NCI-H2227 treated with DMSO at 0.1 percent for 48 hours (cell line): ENCODE results near the gene SYNJ1.
"Not testable (repeated sequence)": the region's sequence is repeated elsewhere in the genome, so short reads cannot be mapped to it uniquely, and the experiment has no call there.

ENCODE experiments used
- DNase-seq: peaks from one replicate; lab custom pipeline; 2025; lab: John Stamatoyannopoulos, UW

SYNJ1 gene, protein sequence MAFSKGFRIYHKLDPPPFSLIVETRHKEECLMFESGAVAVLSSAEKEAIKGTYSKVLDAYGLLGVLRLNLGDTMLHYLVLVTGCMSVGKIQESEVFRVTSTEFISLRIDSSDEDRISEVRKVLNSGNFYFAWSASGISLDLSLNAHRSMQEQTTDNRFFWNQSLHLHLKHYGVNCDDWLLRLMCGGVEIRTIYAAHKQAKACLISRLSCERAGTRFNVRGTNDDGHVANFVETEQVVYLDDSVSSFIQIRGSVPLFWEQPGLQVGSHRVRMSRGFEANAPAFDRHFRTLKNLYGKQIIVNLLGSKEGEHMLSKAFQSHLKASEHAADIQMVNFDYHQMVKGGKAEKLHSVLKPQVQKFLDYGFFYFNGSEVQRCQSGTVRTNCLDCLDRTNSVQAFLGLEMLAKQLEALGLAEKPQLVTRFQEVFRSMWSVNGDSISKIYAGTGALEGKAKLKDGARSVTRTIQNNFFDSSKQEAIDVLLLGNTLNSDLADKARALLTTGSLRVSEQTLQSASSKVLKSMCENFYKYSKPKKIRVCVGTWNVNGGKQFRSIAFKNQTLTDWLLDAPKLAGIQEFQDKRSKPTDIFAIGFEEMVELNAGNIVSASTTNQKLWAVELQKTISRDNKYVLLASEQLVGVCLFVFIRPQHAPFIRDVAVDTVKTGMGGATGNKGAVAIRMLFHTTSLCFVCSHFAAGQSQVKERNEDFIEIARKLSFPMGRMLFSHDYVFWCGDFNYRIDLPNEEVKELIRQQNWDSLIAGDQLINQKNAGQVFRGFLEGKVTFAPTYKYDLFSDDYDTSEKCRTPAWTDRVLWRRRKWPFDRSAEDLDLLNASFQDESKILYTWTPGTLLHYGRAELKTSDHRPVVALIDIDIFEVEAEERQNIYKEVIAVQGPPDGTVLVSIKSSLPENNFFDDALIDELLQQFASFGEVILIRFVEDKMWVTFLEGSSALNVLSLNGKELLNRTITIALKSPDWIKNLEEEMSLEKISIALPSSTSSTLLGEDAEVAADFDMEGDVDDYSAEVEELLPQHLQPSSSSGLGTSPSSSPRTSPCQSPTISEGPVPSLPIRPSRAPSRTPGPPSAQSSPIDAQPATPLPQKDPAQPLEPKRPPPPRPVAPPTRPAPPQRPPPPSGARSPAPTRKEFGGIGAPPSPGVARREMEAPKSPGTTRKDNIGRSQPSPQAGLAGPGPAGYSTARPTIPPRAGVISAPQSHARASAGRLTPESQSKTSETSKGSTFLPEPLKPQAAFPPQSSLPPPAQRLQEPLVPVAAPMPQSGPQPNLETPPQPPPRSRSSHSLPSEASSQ (N-terminal part only)

DNA sequence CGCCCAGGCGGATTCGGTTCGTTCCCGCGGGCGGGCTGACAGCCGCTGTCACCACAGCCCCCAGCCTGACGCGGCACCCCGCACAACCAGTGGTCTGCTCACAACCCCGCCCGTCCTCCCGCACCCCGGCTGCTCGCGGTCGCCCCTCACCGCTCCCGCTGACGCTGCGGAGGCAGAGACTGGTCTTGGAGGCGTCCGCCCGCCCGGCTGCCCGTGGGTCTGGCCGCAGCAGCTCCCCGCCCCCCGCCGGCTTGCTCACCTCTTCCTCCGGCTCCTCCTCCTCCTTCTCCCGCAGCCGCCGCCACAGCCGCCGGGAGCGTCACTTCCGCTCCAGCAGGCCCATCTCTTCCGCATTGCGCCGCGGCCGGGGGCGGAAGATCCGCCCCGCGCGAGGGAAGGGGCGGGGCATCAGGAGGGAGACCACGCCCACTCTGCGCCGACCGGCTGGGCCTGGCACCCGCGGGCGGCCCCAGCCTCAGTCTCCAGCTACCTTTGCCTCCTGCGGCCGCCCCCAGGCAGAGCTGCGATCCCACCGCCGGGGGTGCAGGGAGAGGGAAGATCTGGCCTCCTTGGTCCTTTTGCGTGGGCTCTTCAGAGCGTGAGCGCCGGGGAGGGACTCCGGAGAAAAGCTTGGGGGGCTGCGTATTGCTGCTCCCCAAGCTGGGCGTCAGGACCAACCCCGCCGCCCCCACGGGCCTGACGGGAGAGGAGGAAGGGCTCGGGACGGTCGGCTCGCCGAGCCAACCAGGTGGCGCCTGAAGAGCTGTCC is at the start of gene SYNJ1:
Gene SYNJ1, minus strand, starts transcription at position 327 of the 769 bp plus-strand sequence. CDS start 1,118 bp downstream, outside the sequence.
- DNase-seq: peak; percentile 90

DNA sequence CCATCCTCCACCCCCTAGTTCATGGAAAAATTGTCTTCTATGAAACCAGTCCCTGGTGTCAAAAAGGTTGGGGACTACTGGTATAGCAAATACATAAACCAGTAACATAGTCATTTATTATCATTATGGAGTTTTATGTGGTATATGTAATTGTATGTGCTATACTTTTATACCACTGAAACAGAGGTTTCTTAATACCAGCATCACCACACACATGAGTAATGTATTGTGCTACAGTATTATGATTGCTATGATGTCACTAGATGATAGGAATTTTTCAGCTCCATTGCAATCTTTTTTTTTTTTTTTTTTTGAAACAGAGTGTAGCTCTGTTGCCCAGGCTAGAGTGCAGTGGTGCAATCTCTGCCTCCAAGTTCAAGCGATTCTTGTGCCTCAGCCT is 49.5 kb upstream of the SYNJ1 start:
- DNase-seq: no peak

DNA sequence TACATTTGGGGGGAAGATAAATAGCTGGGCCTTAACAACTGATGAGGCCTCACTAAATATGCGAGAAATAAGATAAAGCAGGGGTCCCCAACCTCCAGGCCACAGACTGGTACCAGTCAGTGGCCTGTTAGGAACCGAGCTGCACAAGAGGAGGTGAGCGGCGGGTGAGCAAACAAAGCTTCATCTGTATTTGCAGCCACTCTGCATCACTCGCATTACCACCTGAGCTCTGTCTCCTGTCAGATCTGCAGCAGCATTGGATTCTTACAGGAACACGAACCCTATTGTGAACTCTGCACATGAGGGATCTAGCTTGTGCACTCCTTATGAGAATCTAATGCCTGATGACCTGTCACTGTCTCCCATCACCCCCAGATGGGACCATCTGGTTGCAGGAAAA is 48.9 kb upstream of the SYNJ1 start:
- no peak for DNase-seq

DNA sequence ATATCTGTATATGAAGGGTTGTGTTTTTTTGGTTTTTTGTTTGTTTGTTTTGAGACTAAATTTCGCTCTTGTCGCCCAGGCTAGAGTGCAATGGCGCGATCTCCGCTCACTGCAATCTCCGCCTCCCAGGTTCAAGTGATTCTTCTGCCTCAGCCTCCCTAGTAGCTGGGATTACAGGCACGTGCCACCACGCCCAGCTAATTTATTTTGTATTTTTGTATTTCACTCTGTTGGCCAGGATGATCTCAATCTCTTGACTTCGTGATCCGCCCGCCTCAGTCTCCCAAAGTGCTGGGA is 45.2 kb upstream of the SYNJ1 start:
- DNase-seq: not testable (repeated sequence)

DNA sequence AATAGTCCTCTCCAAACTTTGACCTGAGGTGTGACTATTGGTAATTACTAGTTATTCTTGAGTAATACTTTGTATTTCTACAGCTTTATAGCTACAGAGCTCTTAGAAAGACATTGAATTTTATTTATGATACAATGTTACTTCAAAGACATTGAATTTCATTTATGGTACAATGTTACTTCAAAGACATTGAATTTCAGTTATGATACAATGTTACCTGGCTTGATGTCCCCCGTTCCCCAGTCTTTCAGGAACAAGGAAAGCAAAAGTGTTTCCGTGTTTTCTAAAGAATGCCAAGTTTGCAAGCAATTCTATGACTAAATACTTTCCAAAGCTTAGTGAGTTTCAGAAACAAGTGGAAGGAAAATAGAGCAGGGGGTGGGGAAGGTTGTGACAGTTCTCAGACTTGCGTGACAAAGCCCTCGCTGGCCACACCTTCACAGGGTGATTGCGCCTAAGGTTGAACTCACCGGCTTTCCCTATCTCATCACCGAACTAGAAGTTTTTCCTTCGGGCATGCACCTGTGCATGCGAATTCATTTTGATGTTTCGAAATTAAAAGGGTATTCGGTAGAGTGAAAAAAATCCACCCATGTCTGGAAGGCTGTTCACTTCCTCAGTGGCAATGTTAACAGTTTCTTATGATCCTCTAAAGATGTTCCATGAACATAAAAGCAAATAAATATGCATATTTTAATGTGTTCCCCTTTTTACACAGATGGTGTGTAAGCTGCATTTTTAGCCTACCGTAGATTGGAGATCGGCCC is 44.7 kb upstream of the SYNJ1 start:
- DNase-seq: no peak

DNA sequence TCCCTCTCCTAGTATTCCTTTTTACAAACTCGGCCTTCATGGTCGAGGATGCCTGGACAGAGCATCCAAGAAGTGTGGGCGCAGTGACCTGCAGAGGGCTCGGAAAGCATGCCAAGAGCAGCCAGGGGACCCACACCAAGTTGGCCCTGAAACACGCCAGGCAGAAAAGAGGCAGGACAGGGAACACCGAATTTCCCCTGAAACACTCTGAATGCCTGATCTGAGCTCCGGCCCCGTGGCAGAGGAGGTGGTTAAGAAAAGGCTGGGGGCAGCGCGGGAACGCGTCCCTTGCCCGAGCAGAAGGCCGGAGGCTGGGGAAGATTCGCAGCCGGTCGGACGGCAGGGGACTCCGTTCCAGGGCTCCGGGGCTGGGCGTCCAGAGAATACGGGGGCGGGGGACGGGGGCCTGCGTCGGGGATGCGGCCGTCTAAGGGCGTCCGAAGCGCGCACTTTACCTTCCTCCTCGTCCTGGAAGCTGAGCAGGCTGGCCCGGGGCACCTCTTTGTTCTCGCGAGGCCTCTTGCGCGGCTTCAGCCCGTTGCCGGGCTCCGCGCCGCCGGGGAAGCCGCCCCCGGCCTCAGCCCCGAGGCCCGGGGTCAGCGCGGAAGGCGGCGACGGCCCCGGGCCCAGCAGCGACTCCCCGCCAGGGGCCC is 43.2 kb upstream of the SYNJ1 start:
- peak; percentile 40 for DNase-seq

DNA sequence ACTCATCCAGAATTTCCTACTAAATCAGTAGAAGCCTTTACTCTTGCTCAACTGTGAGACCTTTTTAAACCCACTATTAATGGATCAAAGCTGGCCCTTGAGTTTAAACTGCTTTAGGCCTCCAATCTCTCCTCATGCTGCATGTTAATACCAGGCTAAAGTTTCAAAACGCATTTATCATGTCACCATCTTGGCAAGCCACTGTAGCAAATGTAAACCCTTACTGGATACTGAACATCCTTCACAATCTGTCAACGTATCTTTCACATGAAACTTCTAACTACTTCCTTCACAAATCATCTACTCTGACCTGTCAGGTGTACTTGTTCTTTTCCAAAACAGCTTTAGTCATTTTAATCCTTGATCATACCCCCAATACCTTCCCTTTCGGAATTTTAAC is 40.7 kb upstream of the SYNJ1 start:
- no peak for DNase-seq

DNA sequence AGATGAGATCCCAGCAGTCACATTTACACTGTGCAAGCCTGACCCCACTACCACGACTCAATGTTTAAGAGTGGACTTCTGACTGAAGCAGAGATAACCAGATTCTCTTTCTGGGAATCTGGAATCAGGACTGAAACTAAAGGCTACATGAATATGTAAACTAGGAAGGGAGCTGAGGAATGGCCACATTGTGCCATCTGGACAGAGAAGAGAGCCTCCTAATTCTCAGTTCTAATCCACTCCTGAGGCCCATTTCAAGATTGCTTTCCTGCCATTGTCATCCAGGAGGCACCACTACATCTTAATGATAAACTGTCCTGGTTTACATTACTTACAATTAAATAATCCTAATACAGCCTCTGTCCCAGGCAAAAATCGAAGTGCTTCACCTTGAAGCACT is 37.2 kb upstream of the SYNJ1 start:
- DNase-seq: no peak

DNA sequence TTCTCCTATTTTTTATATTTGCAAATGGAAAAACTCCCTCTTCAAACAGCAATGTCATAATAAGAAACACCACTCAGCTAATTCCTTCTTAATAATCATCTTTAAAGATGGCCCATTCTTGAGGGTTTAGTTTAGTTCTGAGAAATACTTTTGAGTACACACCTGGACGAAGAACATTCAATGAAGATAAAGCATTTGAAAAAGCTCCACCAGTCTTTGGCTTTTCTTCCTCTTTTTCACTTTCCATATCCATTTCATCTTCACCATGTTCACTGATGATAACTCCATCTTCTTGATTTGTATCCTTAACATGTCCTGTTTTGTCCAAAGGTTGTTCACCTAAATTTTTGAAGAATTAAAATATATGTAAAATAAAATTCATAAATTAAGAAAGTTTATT is 36.4 kb upstream of the SYNJ1 start:
- DNase-seq: no peak

DNA sequence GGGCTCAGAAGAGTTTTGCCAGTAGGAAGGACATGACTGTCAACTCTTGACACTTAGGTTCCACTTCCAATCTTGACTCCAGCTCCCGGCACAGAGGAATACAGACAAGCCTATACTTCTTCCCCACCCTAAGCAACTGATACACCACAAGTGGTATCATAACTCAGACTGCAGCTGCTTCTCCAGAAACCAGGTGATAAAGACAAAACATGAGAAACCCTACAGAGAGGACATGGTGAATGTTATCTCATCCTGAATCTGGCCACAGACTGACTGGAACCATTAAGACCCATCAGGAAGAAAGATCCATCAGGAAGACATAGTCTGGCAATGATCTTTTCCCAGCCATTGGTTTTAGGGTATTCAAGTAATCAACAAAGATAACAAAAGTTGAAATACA is 30.0 kb upstream of the SYNJ1 start:
- no peak for DNase-seq

DNA sequence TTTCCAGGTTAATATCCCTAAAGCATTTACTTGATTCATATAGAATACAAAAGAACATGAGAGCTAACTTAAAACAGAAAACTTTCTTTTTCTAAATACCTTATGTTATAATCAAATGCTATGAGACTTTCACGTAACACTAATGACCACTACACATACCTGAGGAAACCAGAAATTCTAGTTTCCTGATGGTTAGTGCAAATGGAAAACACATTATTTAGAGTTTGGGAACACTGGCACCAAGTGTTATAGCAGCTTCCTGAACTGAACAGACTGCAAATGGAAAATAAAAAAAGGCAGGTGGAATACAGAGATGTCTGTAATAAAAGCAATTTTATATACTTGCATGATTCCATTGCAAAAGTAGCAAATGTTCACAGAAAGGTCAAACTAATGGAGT is 28.3 kb upstream of the SYNJ1 start:
- DNase-seq: no peak

DNA sequence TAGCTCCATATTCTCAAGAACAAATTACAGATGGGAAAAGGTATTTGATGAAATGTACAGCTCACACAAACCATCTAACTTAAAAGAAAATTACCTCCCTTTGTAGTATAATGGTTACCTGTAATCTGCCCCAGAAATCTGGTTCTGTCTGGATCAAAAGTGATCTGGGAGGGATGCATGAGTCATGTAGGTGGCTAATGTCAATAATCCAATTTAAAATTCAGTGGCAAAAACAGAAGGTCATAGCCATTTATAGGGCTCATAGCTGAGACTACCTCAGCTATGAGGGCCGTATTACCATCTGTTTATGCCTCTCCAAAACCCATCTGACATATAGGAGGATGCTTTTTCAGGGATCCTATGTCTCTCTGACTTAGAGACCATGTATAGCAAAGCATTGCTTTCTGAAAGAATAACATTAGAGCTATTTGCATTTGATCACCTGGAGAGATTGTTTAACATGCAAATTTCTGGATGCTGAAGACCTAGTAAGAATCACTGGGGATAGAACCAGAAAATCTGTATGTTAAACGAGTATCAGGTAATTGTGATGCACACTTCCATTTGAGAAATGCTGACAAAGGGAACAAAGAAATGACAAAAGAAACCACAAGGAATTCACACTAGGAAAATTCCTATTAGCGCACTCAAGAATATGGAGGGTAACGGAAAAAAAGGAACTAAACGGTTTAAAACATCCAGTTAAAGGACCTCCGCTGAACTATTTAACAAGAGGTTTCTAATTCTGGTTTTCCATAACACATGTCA is 26.2 kb upstream of the SYNJ1 start:
- DNase-seq: no peak

DNA sequence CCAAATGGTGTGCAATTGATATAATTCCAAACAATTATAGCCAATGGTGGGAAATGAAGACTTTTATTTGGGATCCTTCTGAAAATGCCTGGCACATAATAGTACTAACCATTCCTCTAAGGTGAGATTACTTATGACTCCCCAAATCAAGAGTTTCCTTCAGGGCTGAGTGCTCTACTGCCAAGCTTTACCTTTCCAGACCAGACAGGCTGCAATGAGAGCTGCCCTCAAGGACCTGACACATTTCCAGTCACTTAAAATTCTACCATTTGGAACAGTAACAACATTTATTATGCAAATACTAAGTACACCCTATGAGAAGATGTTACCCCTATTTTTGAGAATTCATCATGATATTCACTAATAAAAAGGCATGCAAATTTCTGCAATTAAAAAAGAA is 22.6 kb upstream of the SYNJ1 start:
- no peak for DNase-seq

DNA sequence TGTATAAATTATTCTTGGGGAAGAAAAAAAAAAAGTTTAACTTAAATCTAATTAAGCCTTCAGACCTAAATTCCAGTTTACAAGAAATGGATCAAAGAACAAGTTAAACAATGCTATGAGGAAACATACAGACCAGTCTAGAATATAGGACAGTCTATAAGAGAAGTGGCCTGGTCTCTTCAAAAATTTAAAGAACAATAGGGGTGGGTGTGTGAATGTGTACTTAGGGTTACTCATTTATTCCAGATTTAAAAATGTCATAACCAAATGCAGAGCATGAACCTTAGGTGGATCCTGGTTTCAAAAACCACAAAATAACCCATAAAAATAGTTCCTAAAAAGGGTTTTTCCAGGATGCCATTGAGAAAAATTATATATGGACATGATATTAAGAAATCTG is 21.8 kb upstream of the SYNJ1 start:
- no peak for DNase-seq

DNA sequence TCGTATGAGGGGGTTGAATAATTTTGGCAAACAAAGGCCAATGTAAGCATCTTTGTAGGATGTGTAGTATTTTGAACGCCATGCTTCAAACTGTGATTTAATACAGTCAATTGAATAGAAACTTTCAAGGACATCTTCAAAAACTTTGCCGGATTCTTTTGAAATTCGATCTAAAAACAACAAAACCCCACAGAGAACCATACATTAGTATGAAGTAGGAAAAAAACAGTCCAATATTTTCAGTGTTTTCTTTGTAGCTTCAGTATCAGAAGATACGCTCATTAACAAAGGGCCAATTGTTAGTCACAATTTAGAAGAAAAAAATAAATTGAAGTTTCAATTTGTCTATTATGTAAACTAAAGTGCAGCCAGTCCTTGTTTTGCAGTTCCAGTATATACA is 20.7 kb upstream of the SYNJ1 start:
- no peak for DNase-seq

DNA sequence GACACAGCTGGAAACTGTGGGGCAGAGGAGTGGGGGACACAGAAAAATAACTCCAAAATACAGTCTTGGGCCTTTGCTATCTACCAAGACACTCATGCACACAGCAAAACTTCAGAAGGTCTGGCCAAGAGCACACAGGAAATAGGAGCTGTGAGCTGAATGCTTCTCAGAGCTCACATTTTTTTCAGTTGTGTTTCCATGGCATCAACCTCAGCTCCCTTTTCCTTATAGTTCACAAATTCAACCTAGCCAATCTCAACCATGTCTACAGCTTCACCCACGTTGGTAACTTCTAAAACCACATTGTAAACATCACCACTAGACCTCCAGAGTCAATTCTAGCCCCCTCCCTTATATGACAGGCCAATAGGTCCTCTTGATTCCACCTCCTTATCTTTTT is 19.6 kb upstream of the SYNJ1 start:
- no peak for DNase-seq

DNA sequence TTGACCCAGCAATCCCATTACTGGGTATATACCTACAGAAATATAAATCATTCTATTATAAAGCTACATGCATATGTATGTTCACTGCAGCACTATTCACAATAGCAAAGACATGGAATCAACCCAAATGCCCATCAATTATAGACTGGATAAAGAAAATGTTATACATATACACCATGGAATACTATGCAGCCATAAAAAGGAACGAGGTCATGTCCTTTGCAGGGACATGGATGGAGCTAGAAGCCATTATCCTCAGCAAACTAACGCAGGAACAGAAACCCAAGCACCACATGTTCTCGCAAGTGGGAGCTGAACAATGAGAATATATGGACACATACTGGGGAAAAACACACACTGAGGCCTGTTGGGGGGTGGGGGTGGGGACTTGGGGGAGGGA is 18.9 kb upstream of the SYNJ1 start:
- not testable (repeated sequence) for DNase-seq

DNA sequence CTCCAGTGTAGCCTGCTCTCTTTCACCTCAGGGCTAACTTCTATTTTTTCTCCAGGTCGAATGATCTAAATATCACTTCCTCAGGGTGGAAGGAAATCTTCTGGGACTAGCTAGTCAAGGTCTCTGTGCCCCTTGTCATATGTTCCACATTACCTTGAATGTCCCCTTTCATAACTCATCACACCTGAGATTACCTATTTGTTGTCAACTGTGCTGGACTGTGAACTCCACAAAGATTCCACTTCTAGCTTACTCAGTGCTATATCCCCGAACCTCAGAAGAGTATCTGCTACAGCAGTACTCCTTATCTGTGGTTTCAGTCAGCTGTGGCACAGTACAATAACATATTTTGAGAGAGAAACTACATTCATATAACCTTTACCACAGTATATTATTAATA is 14.6 kb upstream of the SYNJ1 start:
- no peak for DNase-seq

DNA sequence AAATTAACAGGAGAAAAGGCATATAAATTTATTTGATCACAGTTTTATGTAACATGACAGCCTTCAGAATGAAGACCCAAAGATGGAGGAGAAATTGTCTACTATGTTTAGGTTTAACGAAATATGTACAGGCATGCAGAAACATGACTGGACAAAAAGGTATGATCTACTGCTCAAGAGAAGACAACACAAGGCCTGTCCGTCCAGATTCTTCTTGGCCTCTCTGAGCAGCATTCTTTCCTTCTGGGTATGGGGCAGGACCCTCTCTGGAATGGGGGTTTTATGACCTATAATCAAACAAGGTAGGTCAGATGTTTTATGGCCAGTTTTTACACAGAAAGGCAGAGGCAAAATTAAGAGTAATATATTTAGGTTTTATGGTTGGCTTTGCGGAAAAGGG is 13.5 kb upstream of the SYNJ1 start:
- no peak for DNase-seq

DNA sequence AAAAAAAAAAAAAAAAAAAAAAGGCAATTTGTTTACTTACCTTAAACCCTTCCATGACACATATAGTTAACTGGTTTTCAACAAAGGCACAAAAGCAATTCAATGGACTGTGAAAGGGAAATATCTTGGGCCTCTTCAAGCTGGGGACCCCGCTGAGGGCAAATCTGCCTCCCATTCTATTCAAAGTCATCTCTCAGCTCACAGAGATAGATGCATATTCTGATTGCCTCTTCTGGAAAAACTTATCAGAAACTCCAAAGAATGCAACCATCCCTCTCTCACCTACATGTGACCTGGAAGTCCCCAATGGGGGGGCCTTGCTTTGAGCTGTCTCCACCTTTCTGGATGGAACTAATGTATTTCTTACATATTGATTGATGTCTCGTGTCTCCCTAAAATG is 12.1 kb upstream of the SYNJ1 start:
- no peak for DNase-seq
